Stimulated activated naive CD8-positive, alpha-beta T cell treated with anti-CD3 and anti-CD28 coated beads, Interleukin-15, Interleukin-2, amounts not matched to agents 100 ng/mL and 50 ng/mL, for 24 hours (primary cell): Measurements from ENCODE around the gene AP1S3.
"Not testable (repeated sequence)": the region's sequence is repeated elsewhere in the genome, so short reads cannot be mapped to it uniquely, and the experiment has no call there.

Source experiments
- H3K27ac Mint-ChIP-seq: one replicate; pipeline ENCODE4 v1.8.0; 2021; ENCODE audit warnings: mild to moderate bottlenecking, mixed read lengths
- H3K27me3 Mint-ChIP-seq: one replicate; pipeline ENCODE4 v1.8.0; 2021; ENCODE audit warnings: mixed read lengths
- H3K36me3 Mint-ChIP-seq: one replicate; pipeline ENCODE4 v1.8.0; 2021; ENCODE audit warnings: low read depth, mixed read lengths
- H3K4me1 Mint-ChIP-seq: one replicate; pipeline ENCODE4 v1.8.0; 2021; ENCODE audit warnings: low read depth, mixed read lengths
- H3K4me3 Mint-ChIP-seq: one replicate; pipeline ENCODE4 v1.8.0; 2021; ENCODE audit warnings: mild to moderate bottlenecking, mixed read lengths
- H3K9me3 Mint-ChIP-seq: one replicate; pipeline ENCODE4 v1.8.0; 2021; ENCODE audit warnings: mixed read lengths

Gene AP1S3

DNA sequence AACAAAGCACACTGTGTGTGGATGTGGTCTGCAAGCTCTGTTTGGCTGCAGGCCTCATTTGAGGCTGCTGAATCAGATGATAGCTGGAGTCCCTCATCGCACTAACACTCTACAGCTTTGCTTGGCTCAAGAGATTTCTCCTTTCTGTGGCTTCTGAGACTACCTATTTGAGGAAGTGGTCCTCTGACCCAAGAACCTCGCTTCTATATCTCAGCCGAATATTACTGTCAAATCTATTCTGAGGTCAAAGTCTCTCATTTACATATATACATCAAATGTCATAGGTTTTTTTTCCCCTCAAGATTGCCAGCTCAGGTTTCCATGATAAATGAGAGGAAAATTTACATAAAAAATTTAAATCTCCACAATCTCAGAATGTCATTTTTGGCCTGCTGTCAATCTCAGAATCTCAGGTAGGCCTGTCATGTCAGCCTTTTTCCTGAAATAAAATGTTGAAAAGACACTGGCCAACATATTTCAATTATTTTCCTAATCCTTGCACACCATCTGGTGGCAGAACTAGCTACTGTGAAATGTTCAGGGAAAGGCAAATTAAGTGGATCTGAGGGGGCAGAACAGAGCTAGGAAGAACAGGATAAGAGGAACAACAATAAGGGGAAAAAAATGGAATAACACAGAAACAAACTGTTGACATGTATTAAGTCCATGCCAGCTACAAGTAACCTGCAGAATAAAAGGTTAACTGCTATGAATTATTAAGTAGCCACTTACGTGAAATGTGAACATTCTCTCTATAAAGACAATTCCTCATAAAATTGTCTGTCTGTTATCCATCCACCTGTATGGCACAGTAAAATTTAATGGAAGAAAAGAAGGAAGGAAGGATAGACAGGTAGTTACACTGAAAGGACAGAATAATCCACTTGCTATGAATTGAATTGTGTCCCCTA lies 39.3 kb downstream of the AP1S3 start:
- Mint-ChIP-seq H3K9me3 (no peaks in the 10 kb centered on the region), H3K4me3 (no peak overlapping the region), H3K4me1 (peaks cover 23% of the 10 kb centered on the region), H3K27me3 (no peaks in the 10 kb centered on the region), H3K27ac (no peak overlapping the region), H3K36me3 (no peaks in the 10 kb centered on the region)

DNA sequence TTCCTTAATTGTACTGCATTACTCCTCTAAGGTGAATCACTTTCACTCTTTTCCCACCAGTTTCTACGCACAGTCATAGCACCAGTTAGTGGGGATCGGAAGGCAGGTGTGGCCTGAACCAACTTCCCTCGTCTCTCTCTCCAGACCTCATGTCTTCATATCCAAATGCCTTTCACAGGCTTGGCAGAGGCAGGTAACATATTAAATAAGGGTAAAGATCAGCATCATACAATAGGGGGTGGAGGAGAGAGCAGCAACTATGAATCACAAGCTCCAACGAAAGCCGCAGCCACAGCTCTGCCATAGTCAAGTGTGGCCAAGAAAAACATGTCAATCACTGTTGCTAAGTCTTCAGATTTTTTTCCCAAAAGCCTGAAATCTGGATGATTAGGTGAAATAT lies 40.3 kb downstream of the AP1S3 start:
- Mint-ChIP-seq H3K27me3 (no peaks in the 10 kb centered on the region), H3K4me1 (peaks cover 23% of the 10 kb centered on the region), H3K4me3 (no peak overlapping the region), H3K27ac (no peak overlapping the region), H3K36me3 (no peaks in the 10 kb centered on the region), H3K9me3 (no peaks in the 10 kb centered on the region)

DNA sequence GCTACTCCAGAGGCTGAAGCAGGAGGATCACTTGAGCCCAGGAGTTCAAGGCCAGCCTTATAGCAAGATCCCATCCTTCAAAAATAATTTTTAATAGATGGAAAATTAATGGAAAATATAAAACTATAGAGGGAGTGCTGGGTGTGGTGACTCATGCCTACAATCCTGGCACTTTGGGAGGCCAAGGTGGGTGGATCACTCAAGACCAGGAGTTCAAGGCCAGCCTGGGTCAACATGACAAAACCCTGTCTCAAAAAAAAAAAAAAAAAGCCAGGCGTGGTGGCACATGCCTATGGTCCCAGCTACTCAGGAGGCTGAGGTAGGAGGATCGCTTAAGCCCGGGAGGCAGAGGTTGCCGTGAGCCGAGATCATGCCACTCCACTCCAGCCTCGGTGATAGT lies 48.0 kb downstream of the AP1S3 start:
- no peak overlapping the region for H3K27ac Mint-ChIP-seq
- peaks cover 3% of the 10 kb centered on the region for H3K36me3 Mint-ChIP-seq
- H3K9me3 Mint-ChIP-seq = no peaks in the 10 kb centered on the region
- no peak overlapping the region for H3K4me3 Mint-ChIP-seq
- H3K27me3 Mint-ChIP-seq = no peaks in the 10 kb centered on the region
- peaks cover 5% of the 10 kb centered on the region for H3K4me1 Mint-ChIP-seq

- Mint-ChIP-seq H3K27me3 (no peaks in the 10 kb centered on the region), H3K4me3 (no peak overlapping the region), H3K36me3 (peaks cover 3% of the 10 kb centered on the region), H3K4me1 (peaks cover 5% of the 10 kb centered on the region), H3K9me3 (no peaks in the 10 kb centered on the region), H3K27ac (no peak overlapping the region)
Observed at GRCh38 chr2:223788826-223789225, 48.6 kb downstream of the AP1S3 start.

DNA sequence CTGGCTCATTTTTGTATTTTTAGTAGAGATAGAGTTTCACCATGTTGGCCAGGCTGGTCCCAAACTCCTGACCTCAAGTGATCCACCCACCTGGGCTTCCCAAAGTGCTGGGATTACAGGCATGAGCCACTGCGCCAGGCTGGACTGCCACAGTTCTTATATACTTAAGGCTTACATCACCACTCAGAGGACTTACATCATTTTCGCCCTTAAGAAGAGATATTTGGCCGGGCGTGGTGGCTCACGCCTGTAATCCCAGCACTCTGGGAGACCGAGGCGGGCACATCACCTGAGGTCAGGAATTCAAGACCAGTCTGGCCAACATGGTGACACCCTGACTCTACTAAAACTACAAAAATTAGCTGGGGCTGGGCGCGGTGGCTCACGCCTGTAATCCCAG lies 49.3 kb downstream of the AP1S3 start:
- not testable (repeated sequence) for H3K4me1 Mint-ChIP-seq, H3K27me3 Mint-ChIP-seq, H3K36me3 Mint-ChIP-seq, H3K9me3 Mint-ChIP-seq, H3K4me3 Mint-ChIP-seq, H3K27ac Mint-ChIP-seq

- peaks cover 5% of the 10 kb centered on the region for H3K4me1 Mint-ChIP-seq
- H3K27me3 Mint-ChIP-seq = no peaks in the 10 kb centered on the region
- H3K36me3 Mint-ChIP-seq = peaks cover 3% of the 10 kb centered on the region
- H3K9me3 Mint-ChIP-seq = no peaks in the 10 kb centered on the region
- no peak overlapping the region for H3K4me3 Mint-ChIP-seq
- no peak overlapping the region for H3K27ac Mint-ChIP-seq
Observed at GRCh38 chr2:223787358-223787757, 50.0 kb downstream of the AP1S3 start.

GRCh38 chr2:223786943-223787342 lies 50.4 kb downstream of the AP1S3 start:
- Mint-ChIP-seq H3K36me3 (peaks cover 3% of the 10 kb centered on the region), H3K4me3 (no peak overlapping the region), H3K27ac (no peak overlapping the region), H3K9me3 (no peaks in the 10 kb centered on the region), H3K27me3 (no peaks in the 10 kb centered on the region), H3K4me1 (peaks cover 5% of the 10 kb centered on the region)

DNA sequence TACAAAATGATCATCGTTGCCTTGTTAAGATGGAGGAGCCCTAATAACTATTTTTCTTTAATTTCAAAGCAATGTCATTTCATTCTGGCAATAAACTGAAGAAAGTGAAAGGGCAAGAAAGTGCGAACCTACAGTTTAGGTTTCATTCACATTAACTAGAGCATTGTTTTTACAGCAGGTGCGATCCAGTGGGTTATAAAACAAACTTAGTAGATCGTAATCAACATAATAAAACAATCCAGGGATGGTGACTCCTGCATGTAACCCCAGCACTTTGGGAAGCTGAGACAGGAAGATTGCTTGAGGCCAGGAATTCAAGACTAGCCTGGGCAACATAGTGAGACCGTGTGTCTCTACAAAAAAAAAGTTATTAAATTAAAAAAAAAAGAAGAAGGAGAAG lies 51.1 kb downstream of the AP1S3 start:
- Mint-ChIP-seq H3K9me3 (no peaks in the 10 kb centered on the region), H3K27ac (no peak overlapping the region), H3K4me3 (no peak overlapping the region), H3K4me1 (peaks cover 5% of the 10 kb centered on the region), H3K36me3 (peaks cover 3% of the 10 kb centered on the region), H3K27me3 (no peaks in the 10 kb centered on the region)

GRCh38 chr2:223784221-223784772 lies 53.1 kb downstream of the AP1S3 start:
- no peak overlapping the region for H3K27ac Mint-ChIP-seq
- no peak overlapping the region for H3K4me3 Mint-ChIP-seq
- no peaks in the 10 kb centered on the region for H3K9me3 Mint-ChIP-seq
- H3K4me1 Mint-ChIP-seq = peaks cover 5% of the 10 kb centered on the region
- H3K36me3 Mint-ChIP-seq = no peaks in the 10 kb centered on the region
- H3K27me3 Mint-ChIP-seq = no peaks in the 10 kb centered on the region

GRCh38 chr2:223782629-223783028 lies 54.8 kb downstream of the AP1S3 start:
- Mint-ChIP-seq H3K4me1 (peaks cover 5% of the 10 kb centered on the region), H3K36me3 (no peaks in the 10 kb centered on the region), H3K9me3 (no peaks in the 10 kb centered on the region), H3K27ac (no peak overlapping the region), H3K27me3 (no peaks in the 10 kb centered on the region), H3K4me3 (no peak overlapping the region)

GRCh38 chr2:223781560-223781959 lies 55.8 kb downstream of the AP1S3 start:
- peaks cover 3% of the 10 kb centered on the region for H3K36me3 Mint-ChIP-seq
- no peaks in the 10 kb centered on the region for H3K9me3 Mint-ChIP-seq
- no peak overlapping the region for H3K27ac Mint-ChIP-seq
- no peak overlapping the region for H3K4me3 Mint-ChIP-seq
- H3K4me1 Mint-ChIP-seq = no peaks in the 10 kb centered on the region
- no peaks in the 10 kb centered on the region for H3K27me3 Mint-ChIP-seq

- Mint-ChIP-seq H3K9me3 (no peaks in the 10 kb centered on the region), H3K4me3 (no peak overlapping the region), H3K27ac (no peak overlapping the region), H3K27me3 (no peaks in the 10 kb centered on the region), H3K4me1 (no peaks in the 10 kb centered on the region), H3K36me3 (peaks cover 15% of the 10 kb centered on the region)
Observed at GRCh38 chr2:223779877-223780276, 57.5 kb downstream of the AP1S3 start.

DNA sequence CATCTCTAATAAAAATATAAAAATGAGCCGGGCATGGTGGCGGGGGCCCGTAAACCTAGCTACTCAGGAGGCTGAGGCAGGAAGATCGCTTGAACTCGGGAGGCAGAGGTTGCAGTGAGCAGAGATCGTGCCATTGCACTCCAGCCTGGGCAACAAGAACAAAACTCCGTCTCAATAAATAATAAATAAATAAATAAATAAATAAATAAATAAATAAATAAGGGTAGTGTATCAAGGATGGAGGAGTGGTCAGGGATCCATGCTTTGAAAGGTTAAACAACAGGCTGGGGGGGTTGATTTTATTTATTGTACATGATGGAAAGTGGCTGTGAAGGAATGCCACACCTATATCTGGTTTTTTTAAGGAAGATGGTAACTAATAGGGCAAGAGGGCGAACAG lies 63.2 kb downstream of the AP1S3 start:
- Mint-ChIP-seq H3K9me3 (no peaks in the 10 kb centered on the region), H3K36me3 (peaks cover 20% of the 10 kb centered on the region), H3K27ac (no peak overlapping the region), H3K4me3 (no peak overlapping the region), H3K4me1 (no peaks in the 10 kb centered on the region), H3K27me3 (no peaks in the 10 kb centered on the region)

GRCh38 chr2:223772363-223772762 lies 65.0 kb downstream of the AP1S3 start:
- H3K9me3 Mint-ChIP-seq = no peaks in the 10 kb centered on the region
- H3K36me3 Mint-ChIP-seq = peaks cover 29% of the 10 kb centered on the region
- H3K4me1 Mint-ChIP-seq = peaks cover 5% of the 10 kb centered on the region
- no peaks in the 10 kb centered on the region for H3K27me3 Mint-ChIP-seq
- H3K27ac Mint-ChIP-seq = no peak overlapping the region
- no peak overlapping the region for H3K4me3 Mint-ChIP-seq

- Mint-ChIP-seq H3K4me1 (peaks cover 5% of the 10 kb centered on the region), H3K36me3 (peaks cover 29% of the 10 kb centered on the region), H3K27me3 (no peaks in the 10 kb centered on the region), H3K27ac (no peak overlapping the region), H3K9me3 (no peaks in the 10 kb centered on the region), H3K4me3 (no peak overlapping the region)
Observed at GRCh38 chr2:223771475-223771874, 65.9 kb downstream of the AP1S3 start.

GRCh38 chr2:223768179-223768578 lies 69.2 kb downstream of the AP1S3 start:
- Mint-ChIP-seq H3K27ac (no peak overlapping the region), H3K27me3 (no peaks in the 10 kb centered on the region), H3K36me3 (peaks cover 13% of the 10 kb centered on the region), H3K9me3 (no peaks in the 10 kb centered on the region), H3K4me3 (no peak overlapping the region), H3K4me1 (peaks cover 5% of the 10 kb centered on the region)
